ENCODE data around the gene POU6F2.

GRCh38 chr7:39413636-39414223, 436.0 kb downstream of the POU6F2 start:
- TF ChIP-seq CTCF (IDR thresholded peaks at IDR 0.05) (no peak), EP300 (IDR thresholded peaks at IDR 0.05) (no peak), POLR2A (IDR thresholded peaks at IDR 0.05) (no peak)

Measured in upper lobe of left lung (tissue), 4 donors.